H1 (cell line): ENCODE measurements around the gene GKN2. TPM values are rescaled to one million over a fixed set of nuclear protein-coding genes. Genes with fewer than 3 reads are reported as not detected.

Source experiments
- CTCF ChIA-PET: fragments of 300-600 bp; sonication (Branson Sonifier 250); formaldehyde crosslinking; loops from one replicate; lab custom pipeline; 2021; ENCODE audit not compliant: partially characterized antibody; lab: Charles Lee
- POLR2A ChIA-PET: fragments of 300-600 bp; sonication (Branson Sonifier 250); formaldehyde crosslinking; loops from one replicate; lab custom pipeline; 2021; ENCODE audit warnings: inconsistent platforms; ENCODE audit not compliant: partially characterized antibody; lab: Charles Lee
- DNase-seq, 2 experiments: peaks; one replicate each; pipeline versions ENCODE4 v3.0.0 to v3.0.0-alpha.2; 2010 to 2022; ENCODE audit warnings: low spot score in 2 of 2, low read depth in 1 of 2, mixed read lengths in 1 of 2
- FAIRE-seq: peaks from 2 replicates; lab custom pipeline; 2011; peaks lifted over from hg19 to GRCh38; lab: Jason Lieb, UNC
- H2AFZ ChIP-seq: 2 replicates; pipeline ENCODE4 v1.8.1; 2012; ENCODE audit warnings: low read length, inconsistent platforms
- H2AK5ac ChIP-seq: 2 replicates; pipeline ENCODE4 v1.6.1; 2013; ENCODE audit warnings: low read depth, low read length
- H2BK120ac ChIP-seq: replicated peaks from 2 replicates; pipeline ENCODE3; 2013; ENCODE audit warnings: low read depth, low read length, inconsistent platforms
- H2BK12ac ChIP-seq: 2 replicates; pipeline ENCODE4 v1.6.1; 2013; ENCODE audit warnings: low read depth, low read length
- H2BK15ac ChIP-seq: 2 replicates; pipeline ENCODE4 v1.6.1; 2013; ENCODE audit warnings: low read length
- H2BK20ac ChIP-seq: 2 replicates; pipeline ENCODE4 v1.6.1; 2013; ENCODE audit warnings: low read length
- H2BK5ac ChIP-seq: 2 replicates; pipeline ENCODE4 v1.6.1; 2013; ENCODE audit warnings: low read depth, low read length
- H3K14ac ChIP-seq: 2 replicates; pipeline ENCODE4 v1.6.1; 2013; ENCODE audit warnings: inconsistent platforms; ENCODE audit not compliant: insufficient read length
- H3K18ac ChIP-seq: 2 replicates; pipeline ENCODE4 v1.6.1; 2013; ENCODE audit warnings: low read length; ENCODE audit errors: extremely low read depth
- H3K23ac ChIP-seq: 2 replicates; pipeline ENCODE4 v1.6.1; 2013; ENCODE audit warnings: inconsistent platforms; ENCODE audit not compliant: insufficient read length
- H3K23me2 ChIP-seq: 2 replicates; pipeline ENCODE4 v1.6.1; 2013; ENCODE audit warnings: low read depth, low read length
- H3K27ac ChIP-seq: 2 replicates; pipeline ENCODE4 v1.6.1; 2011; ENCODE audit warnings: low read depth, low read length, inconsistent platforms
- H3K27me3 ChIP-seq, 4 experiments: replicated peaks in 1 of 4; 1 replicate in 1 of 4; 2 replicates in 3 of 4; pipeline versions ENCODE4 v1.6.1 to v1.8.1; 2011 to 2013; ENCODE audit warnings: low read length in 3 of 4, mild to moderate bottlenecking in 3 of 4, inconsistent platforms in 2 of 4, mixed read lengths in 2 of 4, moderate library complexity in 1 of 4; ENCODE audit not compliant: control insufficient read depth in 3 of 4, insufficient read depth in 3 of 4; ENCODE audit errors: extremely low read depth in 1 of 4
- H3K36me3 ChIP-seq, 4 experiments: 2 replicates each; pipeline versions ENCODE4 v1.6.1 to v1.8.1; 2011 to 2013; ENCODE audit warnings: mild to moderate bottlenecking in 4 of 4, low read length in 3 of 4, moderate library complexity in 2 of 4, control low read depth in 1 of 4, inconsistent platforms in 1 of 4; ENCODE audit not compliant: insufficient read depth in 4 of 4, control insufficient read depth in 2 of 4
- H3K4ac ChIP-seq: replicated peaks from 2 replicates; pipeline ENCODE3; 2013; ENCODE audit warnings: low read length, low read depth, mixed read lengths, inconsistent platforms; ENCODE audit not compliant: insufficient read length
- H3K4me1 ChIP-seq, 4 experiments: replicated peaks in 1 of 4; 1 replicate in 1 of 4; 2 replicates in 3 of 4; pipeline versions ENCODE4 v1.6.1 to v1.8.1; 2011 to 2013; ENCODE audit warnings: low read length in 3 of 4, inconsistent platforms in 2 of 4, mixed read lengths in 1 of 4; ENCODE audit not compliant: insufficient read depth in 4 of 4, control insufficient read depth in 3 of 4
- H3K4me2 ChIP-seq, 2 experiments: 2 replicates each; pipeline versions ENCODE4 v1.6.1 to v1.8.1; 2011 to 2013; ENCODE audit warnings: low read depth in 2 of 2, low read length in 2 of 2, control low read depth in 1 of 2, inconsistent platforms in 1 of 2, mild to moderate bottlenecking in 1 of 2; ENCODE audit not compliant: insufficient read depth in 1 of 2
- H3K4me3 ChIP-seq, 4 experiments: fragments of 200-600, 300-600 bp in 1 of 4; sonication (generic), shearing (Covaris generic), sonication (Bioruptor Twin) in 1 of 4; 2 replicates each; pipeline versions ENCODE4 v1.5.1 to v1.8.1; 2011 to 2016; ENCODE audit warnings: low read length in 4 of 4, low read depth in 3 of 4, control low read depth in 2 of 4, inconsistent platforms in 2 of 4, mild to moderate bottlenecking in 2 of 4, mixed read lengths in 1 of 4, moderate library complexity in 1 of 4; ENCODE audit not compliant: insufficient read depth in 2 of 4; ENCODE audit errors: extremely low read depth in 1 of 4
- H3K56ac ChIP-seq: replicated peaks from 2 replicates; pipeline ENCODE3; 2013; ENCODE audit warnings: low read depth, mild to moderate bottlenecking, mixed read lengths, low read length, inconsistent platforms; ENCODE audit not compliant: insufficient read length
- H3K79me1 ChIP-seq: 2 replicates; pipeline ENCODE4 v1.6.1; 2013; ENCODE audit warnings: low read depth, low read length, control low read depth
- H3K79me2 ChIP-seq, 2 experiments: 2 replicates each; pipeline versions ENCODE4 v1.6.1 to v1.8.1; 2012 to 2013; ENCODE audit warnings: low read length in 2 of 2, mild to moderate bottlenecking in 2 of 2, inconsistent platforms in 1 of 2; ENCODE audit not compliant: insufficient read depth in 2 of 2, control insufficient read depth in 1 of 2
- H3K9ac ChIP-seq, 4 experiments: replicated peaks in 1 of 4; 1 replicate in 1 of 4; 2 replicates in 3 of 4; pipeline versions ENCODE4 v1.6.1 to v1.8.1; 2011 to 2013; ENCODE audit warnings: low read depth in 3 of 4, low read length in 3 of 4, control low read depth in 2 of 4, mild to moderate bottlenecking in 2 of 4, moderate library complexity in 2 of 4, inconsistent platforms in 1 of 4; ENCODE audit errors: extremely low read depth in 1 of 4
- H3K9me3 ChIP-seq, 2 experiments: 2 replicates each; pipeline versions ENCODE4 v1.6.1 to v1.8.1; 2012 to 2013; ENCODE audit warnings: mild to moderate bottlenecking in 2 of 2, moderate library complexity in 2 of 2, control low read depth in 1 of 2, inconsistent platforms in 1 of 2, low read depth in 1 of 2, low read length in 1 of 2, mixed read lengths in 1 of 2; ENCODE audit not compliant: insufficient read depth in 2 of 2
- H4K20me1 ChIP-seq, 2 experiments: replicated peaks in 1 of 2; 2 replicates each; pipeline versions ENCODE3 to v1.8.1; 2011 to 2013; ENCODE audit warnings: inconsistent platforms in 2 of 2, low read length in 2 of 2, mild to moderate bottlenecking in 1 of 2; ENCODE audit not compliant: insufficient read depth in 2 of 2, control insufficient read depth in 1 of 2
- H4K5ac ChIP-seq: 2 replicates; pipeline ENCODE4 v1.6.1; 2013; ENCODE audit warnings: low read length, low read depth, mixed read lengths, inconsistent platforms; ENCODE audit not compliant: insufficient read length
- H4K8ac ChIP-seq: 2 replicates; pipeline ENCODE4 v1.8.0; 2013; ENCODE audit warnings: mild to moderate bottlenecking, moderate library complexity, low read length, inconsistent platforms; ENCODE audit not compliant: insufficient read depth; ENCODE audit errors: extremely low read depth
- H4K91ac ChIP-seq: replicated peaks from 2 replicates; pipeline ENCODE3; 2013; ENCODE audit warnings: low read length, mixed read lengths, inconsistent platforms; ENCODE audit not compliant: insufficient read length
- JUND ChIP-seq: IDR thresholded peaks from 2 replicates; pipeline ENCODE4 v1.6.1; 2011; ENCODE audit warnings: mild to moderate bottlenecking, improper control_type of control experiment, low read length
- SP2 ChIP-seq: IDR thresholded peaks from 2 replicates; pipeline ENCODE4 v1.6.1; 2012; ENCODE audit warnings: mild to moderate bottlenecking, low read length, inconsistent platforms
- WGBS, 2 experiments: shearing (Covaris generic) in 1 of 2; methylation state at CpG; one replicate each; pipeline versions ENCODE4 v1.1.6 to v1.1.7; 2013 to 2015; ENCODE audit warnings: low lambda C conversion rate in 2 of 2, mixed read lengths in 2 of 2, inconsistent platforms in 1 of 2, low coverage in 1 of 2, missing lambda C conversion rate in 1 of 2; ENCODE audit not compliant: insufficient replicate concordance in 2 of 2, insufficient coverage in 1 of 2, insufficient read length in 1 of 2; ENCODE audit errors: extremely low coverage in 1 of 2, missing lambda C conversion rate in 1 of 2; 5-methylcytosine and 5-hydroxymethylcytosine counted together
- polyA plus RNA-seq, 7 experiments: library from polyadenylated mRNA; depleted of rRNA in 3 of 7; stranded (reverse) in 5 of 7; unstranded in 2 of 7; fragments of >200 nt in 5 of 7; fragments of 200-250 nt in 2 of 7; gene quantifications; 1 replicate in 5 of 7; 2 replicates in 1 of 7; 4 replicates in 1 of 7; pipeline versions ENCODE4 v1.2.1 to v1.2.3, GENCODE V29; 2011 to 2013; ENCODE audit warnings: missing spikeins in 2 of 7, mixed read lengths in 2 of 7
- total RNA-seq: library from RNA; stranded (reverse); fragmentation: NEBNext Ultra II Directional; extraction: Animal tissue kit (Norgen Biotek cat#: 25700); gene quantifications from 2 replicates; pipeline ENCODE4 v1.2.1, GENCODE V29; 2021
- TF ChIP-seq, protein P1 (sequence below): IDR thresholded peaks from 2 replicates; pipeline ENCODE4 v1.6.1; 2012; ENCODE audit warnings: low read length, inconsistent platforms

The GKN2 gene
- total and polyA plus RNA-seq, 2 of the 8 experiments (the other 6 are each of a cell fraction or from before 2014, with no cell fraction given): not detected

DNA sequence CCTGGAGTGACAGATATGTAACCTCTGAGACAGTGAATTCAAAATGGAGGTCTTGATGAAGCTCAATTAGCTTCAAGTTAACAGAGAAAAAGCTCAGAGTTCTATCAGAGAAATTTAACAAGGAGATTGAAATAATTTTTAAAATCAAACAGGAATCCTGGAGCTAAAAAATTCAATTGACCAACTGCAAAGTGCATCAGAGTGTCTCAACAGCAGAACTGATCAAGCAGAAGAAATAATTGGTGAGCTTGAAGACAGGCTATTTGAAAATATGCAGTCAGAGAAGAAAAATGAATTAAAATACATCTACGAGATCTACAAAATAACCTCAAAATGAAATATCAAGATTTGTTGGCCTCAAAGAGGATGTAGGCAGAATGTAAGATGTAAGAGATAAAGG is 51.1 kb downstream of the GKN2 start:
- 92% methylated on average over 1 of the region's 1 CpG; no CpG with 5 or more reads in 1 of the 2 experiments for WGBS, 2 experiments
- Histone ChIP-seq H3K4me3 (no peak overlapping the region), H3K14ac (no peak overlapping the region), H2BK5ac (no peak overlapping the region), H3K4me1 (no peaks in the 10 kb centered on the region), H3K79me2 (no peaks in the 10 kb centered on the region), H3K23ac (no peak overlapping the region), H4K5ac (no peak overlapping the region), H4K20me1 (no peaks in the 10 kb centered on the region), H3K4me2 (no peak overlapping the region), H2BK20ac (no peak overlapping the region), H3K79me1 (no peaks in the 10 kb centered on the region), H3K9me3 (0 out of 4 replicates have a peak, but pooled peaks cover 0 to 4% of the 10 kb centered on the region in 2 experiments), H3K23me2 (no peaks in the 10 kb centered on the region), H4K91ac (no peak overlapping the region), H3K27me3 (no peaks in the 10 kb centered on the region), H2AFZ (no peak overlapping the region), H3K27ac (no peak overlapping the region), H2BK15ac (no peak overlapping the region), H2AK5ac (no peak overlapping the region), H2BK120ac (no peak overlapping the region), H3K18ac (no peak overlapping the region), H3K36me3 (no peaks in the 10 kb centered on the region), H3K9ac (no peak overlapping the region), H3K4ac (no peak overlapping the region), H3K56ac (no peak overlapping the region), H2BK12ac (no peak overlapping the region), H4K8ac (no peak overlapping the region)
- CTCF ChIA-PET: interaction anchor here (0.6 to 2.9 kb wide), 22 partner anchors 11 to 470 kb away, joined by 3 to 15 read pairs (median 3); no protein-coding TSS in a partner anchor
- DNase-seq (no peak), FAIRE-seq (no peak)
- TF ChIP-seq JUND (no peak), SP2 (no peak)
- TF ChIP-seq, protein P1, sequence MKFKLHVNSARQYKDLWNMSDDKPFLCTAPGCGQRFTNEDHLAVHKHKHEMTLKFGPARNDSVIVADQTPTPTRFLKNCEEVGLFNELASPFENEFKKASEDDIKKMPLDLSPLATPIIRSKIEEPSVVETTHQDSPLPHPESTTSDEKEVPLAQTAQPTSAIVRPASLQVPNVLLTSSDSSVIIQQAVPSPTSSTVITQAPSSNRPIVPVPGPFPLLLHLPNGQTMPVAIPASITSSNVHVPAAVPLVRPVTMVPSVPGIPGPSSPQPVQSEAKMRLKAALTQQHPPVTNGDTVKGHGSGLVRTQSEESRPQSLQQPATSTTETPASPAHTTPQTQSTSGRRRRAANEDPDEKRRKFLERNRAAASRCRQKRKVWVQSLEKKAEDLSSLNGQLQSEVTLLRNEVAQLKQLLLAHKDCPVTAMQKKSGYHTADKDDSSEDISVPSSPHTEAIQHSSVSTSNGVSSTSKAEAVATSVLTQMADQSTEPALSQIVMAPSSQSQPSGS: no peak
- POLR2A ChIA-PET: no interaction called here
